K562 (cell line): ENCODE results near the gene OLAH. TPM values are rescaled to one million over a fixed set of nuclear protein-coding genes. Genes with fewer than 3 reads are reported as not detected.

Source experiments
- ATF4 ChIP-seq: fragments of 450-650 bp; formaldehyde crosslinking; IDR thresholded peaks from 2 replicates; pipeline ENCODE4 v1.4.0; 2022; ENCODE audit warnings: mild to moderate bottlenecking, moderate library complexity
- CBX1 ChIP-seq: sonication (generic); IDR thresholded peaks from 2 replicates; pipeline ENCODE4 v1.6.1; 2016; ENCODE audit warnings: antibody characterized with exemption, low read depth, mild to moderate bottlenecking
- CTBP1 ChIP-seq: fragments of 450-650 bp; IDR thresholded peaks from 2 replicates; pipeline ENCODE4 v1.6.1; 2016; ENCODE audit warnings: borderline replicate concordance
- EWSR1 ChIP-seq: fragments of 450-650 bp; IDR thresholded peaks from 2 replicates; pipeline ENCODE4 v1.6.1; 2018; ENCODE audit warnings: borderline replicate concordance, mild to moderate bottlenecking, low read depth, moderate library complexity; ENCODE audit not compliant: partially characterized antibody
- FOS ChIP-seq: IDR thresholded peaks from 3 replicates; pipeline ENCODE4 v1.6.1; 2011; ENCODE audit not compliant: insufficient read length; ENCODE audit errors: extremely low read depth
- GTF2E2 ChIP-seq: fragments of 200-800 bp; sonication (Bioruptor generic); IDR thresholded peaks from 2 replicates; pipeline ENCODE4 v1.6.1; 2016; ENCODE audit warnings: missing genetic modification characterization, missing compliant biosample characterization
- HDAC1 ChIP-seq, 2 experiments: fragments of 450-650 bp; IDR thresholded peaks; 2 replicates each; pipeline ENCODE4 v1.6.1; 2016 to 2017; ENCODE audit warnings: inconsistent platforms in 1 of 2, mild to moderate bottlenecking in 1 of 2, moderate library complexity in 1 of 2
- MAZ ChIP-seq, 2 experiments: fragments of 450-650 bp in 1 of 2; sonication (generic) in 1 of 2; formaldehyde crosslinking; IDR thresholded peaks in 1 of 2; conservative IDR thresholded peaks in 1 of 2; 2 replicates each; pipeline versions ENCODE4 v1.4.0 to v1.5.0; 2020; ENCODE audit warnings: mild to moderate bottlenecking in 1 of 2, missing genetic modification reagents in 1 of 2
- MEF2D ChIP-seq: conservative IDR thresholded peaks from 2 replicates; pipeline ENCODE4 v1.6.1; 2016; ENCODE audit warnings: low read depth, missing genetic modification characterization, missing compliant biosample characterization
- NCOR1 ChIP-seq: fragments of 450-650 bp; IDR thresholded peaks from 2 replicates; pipeline ENCODE4 v1.6.1; 2016; ENCODE audit warnings: mild to moderate bottlenecking, moderate library complexity
- NELFE ChIP-seq: IDR thresholded peaks from 2 replicates; pipeline ENCODE4 v1.6.1; 2011; ENCODE audit warnings: mild to moderate bottlenecking; ENCODE audit not compliant: insufficient read depth, insufficient read length
- PHF20 ChIP-seq: fragments of 450-650 bp; IDR thresholded peaks from 2 replicates; pipeline ENCODE4 v1.6.1; 2018; ENCODE audit not compliant: partially characterized antibody
- PRDM10 ChIP-seq: fragments of 450-650 bp; IDR thresholded peaks from 2 replicates; pipeline ENCODE4 v1.6.1; 2018; ENCODE audit not compliant: partially characterized antibody
- USF2 ChIP-seq: sonication (generic); formaldehyde crosslinking; IDR thresholded peaks from 2 replicates; pipeline ENCODE4 v1.5.0; 2020; ENCODE audit warnings: missing genetic modification reagents
- YY1 ChIP-seq, 3 experiments: IDR thresholded peaks; 2 replicates each; pipeline ENCODE4 v1.6.1; 2011; ENCODE audit warnings: low read length in 2 of 3, mild to moderate bottlenecking in 2 of 3, moderate library complexity in 2 of 3, borderline replicate concordance in 1 of 3, control low read depth in 1 of 3, low read depth in 1 of 3; ENCODE audit not compliant: insufficient read depth in 3 of 3, insufficient replicate concordance in 2 of 3, control insufficient read depth in 1 of 3, insufficient read length in 1 of 3; ENCODE audit errors: extremely low read depth in 1 of 3
- ZNF668 ChIP-seq: fragments of 250-450 bp; sonication (Bioruptor Pico); IDR thresholded peaks from 2 replicates; pipeline ENCODE4 v1.8.0; 2022; ENCODE audit warnings: mild to moderate bottlenecking, inconsistent platforms
- ZNF766 ChIP-seq: fragments of 200-800 bp; sonication (Bioruptor generic); conservative IDR thresholded peaks from 2 replicates; pipeline ENCODE4 v1.6.1; 2016; ENCODE audit warnings: missing genetic modification characterization, missing compliant biosample characterization
- polyA plus RNA-seq, 8 experiments: library from polyadenylated mRNA; depleted of rRNA in 4 of 8; stranded (reverse) in 5 of 8; unstranded in 3 of 8; fragments of >200 nt; fragmentation: Nextera tagmentation in 2 of 8; fragmentation: Illumina TruSeq in 1 of 8; extraction: Ambion mirVana in 2 of 8; extraction: Trizol in 1 of 8; gene quantifications; 2 replicates each; pipeline versions ENCODE4 v1.2.1 to v1.2.3, GENCODE V29; 2011 to 2014; ENCODE audit warnings: inconsistent platforms in 1 of 8, missing spikeins in 1 of 8
- total RNA-seq, 7 experiments: library from RNA; depleted of rRNA in 6 of 7; stranded (reverse); fragments of >200 nt in 6 of 7; fragmentation: Illumina TruSeq in 2 of 7; extraction: Trizol in 2 of 7; gene quantifications; 2 replicates each; pipeline versions ENCODE4 v1.2.1 to v1.2.3, GENCODE V29; 2011 to 2021; ENCODE audit warnings: low replicate concordance in 1 of 7
- TF ChIP-seq, protein P1 (sequence below): fragments of 450-650 bp; IDR thresholded peaks from 2 replicates; pipeline ENCODE4 v1.6.1; 2016; ENCODE audit warnings: low read depth, mild to moderate bottlenecking, moderate library complexity
- TF ChIP-seq, protein P2 (sequence below): sonication (generic); formaldehyde crosslinking; IDR thresholded peaks from 2 replicates; pipeline ENCODE4 v1.8.0; 2022; ENCODE audit warnings: mild to moderate bottlenecking, low read depth, missing genetic modification reagents

Gene OLAH
- total and polyA plus RNA-seq, 9 of the 15 experiments (the other 6 are each of a cell fraction or from before 2014, with no cell fraction given) = 0.11 to 0.45 (median 0.18) TPM; not detected in 3

DNA sequence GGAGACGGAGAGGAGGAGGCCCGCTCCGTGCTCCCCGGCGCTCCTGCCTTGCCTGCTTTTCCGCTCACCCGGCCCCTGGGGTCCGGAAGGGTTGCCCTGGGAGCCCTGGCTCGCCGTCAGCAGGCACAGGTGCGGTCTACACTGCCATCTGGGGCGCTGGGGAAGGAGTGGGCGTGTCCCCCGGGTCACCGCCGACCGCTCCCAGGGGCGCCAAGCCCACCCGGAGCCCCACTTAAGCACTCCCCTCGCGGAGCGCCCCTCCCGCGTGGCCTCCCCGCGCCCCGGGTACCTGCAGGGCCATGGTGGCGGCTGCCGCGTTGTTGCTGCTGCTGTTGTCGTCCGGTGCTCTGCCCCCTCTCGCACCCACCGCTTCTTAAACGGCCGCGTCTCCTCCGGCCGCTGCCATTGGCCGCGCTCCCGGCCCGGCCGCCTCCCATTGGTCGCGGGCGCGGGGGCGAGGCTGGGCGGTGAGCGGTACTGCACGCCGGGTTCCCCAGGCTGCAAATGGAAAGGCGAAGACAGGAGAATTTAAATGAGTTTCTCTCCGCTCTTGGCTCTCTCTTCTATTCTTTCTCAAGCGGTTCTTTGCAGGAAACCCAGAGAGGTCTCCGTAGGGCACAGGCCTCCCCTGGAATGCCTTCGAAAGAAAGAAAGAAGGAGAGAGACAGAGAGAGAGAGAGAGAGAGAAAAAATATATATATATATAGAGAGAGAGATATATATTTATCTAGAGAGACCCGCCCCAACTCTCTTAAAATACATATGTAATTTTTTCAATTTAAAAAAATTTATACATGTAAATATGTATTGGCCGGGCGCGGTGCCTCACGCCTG, 44.9 kb downstream of the OLAH start, which contains the start of gene ACBD7 (continued):
- peak; percentile 11 for TF ChIP-seq PRDM10
- TF ChIP-seq EWSR1 = no peak
- TF ChIP-seq GTF2E2 (tag) = no peak
- no peak for TF ChIP-seq PHF20
- no peak for TF ChIP-seq USF2 (CRISPR knock-in tag)
- no peak for TF ChIP-seq ZNF668 (CRISPR knock-in tag)
- TF ChIP-seq, protein P1, sequence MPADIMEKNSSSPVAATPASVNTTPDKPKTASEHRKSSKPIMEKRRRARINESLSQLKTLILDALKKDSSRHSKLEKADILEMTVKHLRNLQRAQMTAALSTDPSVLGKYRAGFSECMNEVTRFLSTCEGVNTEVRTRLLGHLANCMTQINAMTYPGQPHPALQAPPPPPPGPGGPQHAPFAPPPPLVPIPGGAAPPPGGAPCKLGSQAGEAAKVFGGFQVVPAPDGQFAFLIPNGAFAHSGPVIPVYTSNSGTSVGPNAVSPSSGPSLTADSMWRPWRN = no peak
- TF ChIP-seq NELFE = no peak
- TF ChIP-seq CTBP1 = peak; percentile 68; the same call in 1 of the 2 replicates
- TF ChIP-seq CBX1 = no peak
- peak; percentile 79 for TF ChIP-seq FOS
- TF ChIP-seq ATF4 (CRISPR knock-in tag) = no peak
- TF ChIP-seq HDAC1 (IDR thresholded peaks at IDR 0.05) = peak in 1 of 2 experiments; percentile 77; a peak in 2 of 4 replicates
- no peak for TF ChIP-seq ZNF766 (CRISPR knock-in tag)
- peak; percentile 55 to 71; a peak in 3 of 4 replicates for TF ChIP-seq MAZ (CRISPR knock-in tag; conservative IDR thresholded peaks at IDR 0.05 in 1 of 2, IDR thresholded peaks at IDR 0.05 in 1 of 2)
- no peak for TF ChIP-seq NCOR1
- no peak for TF ChIP-seq MEF2D
- TF ChIP-seq, protein P2, sequence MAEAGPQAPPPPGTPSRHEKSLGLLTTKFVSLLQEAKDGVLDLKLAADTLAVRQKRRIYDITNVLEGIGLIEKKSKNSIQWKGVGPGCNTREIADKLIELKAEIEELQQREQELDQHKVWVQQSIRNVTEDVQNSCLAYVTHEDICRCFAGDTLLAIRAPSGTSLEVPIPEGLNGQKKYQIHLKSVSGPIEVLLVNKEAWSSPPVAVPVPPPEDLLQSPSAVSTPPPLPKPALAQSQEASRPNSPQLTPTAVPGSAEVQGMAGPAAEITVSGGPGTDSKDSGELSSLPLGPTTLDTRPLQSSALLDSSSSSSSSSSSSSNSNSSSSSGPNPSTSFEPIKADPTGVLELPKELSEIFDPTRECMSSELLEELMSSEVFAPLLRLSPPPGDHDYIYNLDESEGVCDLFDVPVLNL = peak; percentile 38; the same call in 1 of the 2 replicates
- peak in 1 of 3 experiments; percentile 40 for TF ChIP-seq YY1 (IDR thresholded peaks at IDR 0.05; ENCODE audit: borderline replicate concordance in 1 of 3, control insufficient read depth in 1 of 3, extremely low read depth in 1 of 3, insufficient read depth in 3 of 3, insufficient read length in 1 of 3, insufficient replicate concordance in 2 of 3, low read depth in 1 of 3, low read length in 2 of 3)
